ENCODE measurements around the gene TMEM119.

DNA sequence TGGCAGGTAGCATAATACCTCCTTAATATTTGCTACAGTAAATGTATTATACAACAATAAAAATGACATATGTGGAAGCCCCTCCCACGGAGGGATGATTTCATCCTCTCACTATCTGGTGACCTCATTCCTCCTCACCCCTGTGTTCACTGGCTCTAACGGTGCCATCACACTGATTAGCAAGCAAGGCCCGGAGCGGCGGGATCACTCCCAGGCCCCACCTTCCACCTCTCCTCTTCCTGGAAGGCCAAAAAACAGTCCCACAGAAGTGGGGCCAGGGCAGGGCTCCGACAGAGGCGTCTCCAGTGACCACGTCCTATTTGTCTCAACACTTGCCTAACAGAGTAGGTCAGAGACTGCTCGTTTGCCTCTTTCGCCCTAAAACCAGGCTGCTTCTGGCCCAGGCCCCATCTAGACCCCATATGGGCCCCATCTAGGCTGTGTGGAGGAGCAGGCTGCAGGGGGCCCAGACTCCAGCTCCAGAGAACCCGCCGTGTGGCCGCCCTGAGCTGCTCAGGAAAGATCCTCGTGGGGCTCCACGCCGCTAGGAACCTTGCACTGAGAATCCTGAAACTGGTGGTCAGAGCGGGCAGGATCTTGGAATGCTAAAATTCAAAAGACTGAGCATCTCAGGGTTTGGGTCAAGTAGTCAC is 32.1 kb upstream of the TMEM119 start:
- TF ChIP-seq, protein P1, sequence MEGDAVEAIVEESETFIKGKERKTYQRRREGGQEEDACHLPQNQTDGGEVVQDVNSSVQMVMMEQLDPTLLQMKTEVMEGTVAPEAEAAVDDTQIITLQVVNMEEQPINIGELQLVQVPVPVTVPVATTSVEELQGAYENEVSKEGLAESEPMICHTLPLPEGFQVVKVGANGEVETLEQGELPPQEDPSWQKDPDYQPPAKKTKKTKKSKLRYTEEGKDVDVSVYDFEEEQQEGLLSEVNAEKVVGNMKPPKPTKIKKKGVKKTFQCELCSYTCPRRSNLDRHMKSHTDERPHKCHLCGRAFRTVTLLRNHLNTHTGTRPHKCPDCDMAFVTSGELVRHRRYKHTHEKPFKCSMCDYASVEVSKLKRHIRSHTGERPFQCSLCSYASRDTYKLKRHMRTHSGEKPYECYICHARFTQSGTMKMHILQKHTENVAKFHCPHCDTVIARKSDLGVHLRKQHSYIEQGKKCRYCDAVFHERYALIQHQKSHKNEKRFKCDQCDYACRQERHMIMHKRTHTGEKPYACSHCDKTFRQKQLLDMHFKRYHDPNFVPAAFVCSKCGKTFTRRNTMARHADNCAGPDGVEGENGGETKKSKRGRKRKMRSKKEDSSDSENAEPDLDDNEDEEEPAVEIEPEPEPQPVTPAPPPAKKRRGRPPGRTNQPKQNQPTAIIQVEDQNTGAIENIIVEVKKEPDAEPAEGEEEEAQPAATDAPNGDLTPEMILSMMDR (IDR thresholded peaks at IDR 0.05): no peak
- no peak for TF ChIP-seq POLR2AphosphoS5 (IDR thresholded peaks at IDR 0.05; ENCODE audit: low read depth, low read length)
- TF ChIP-seq, protein P2, sequence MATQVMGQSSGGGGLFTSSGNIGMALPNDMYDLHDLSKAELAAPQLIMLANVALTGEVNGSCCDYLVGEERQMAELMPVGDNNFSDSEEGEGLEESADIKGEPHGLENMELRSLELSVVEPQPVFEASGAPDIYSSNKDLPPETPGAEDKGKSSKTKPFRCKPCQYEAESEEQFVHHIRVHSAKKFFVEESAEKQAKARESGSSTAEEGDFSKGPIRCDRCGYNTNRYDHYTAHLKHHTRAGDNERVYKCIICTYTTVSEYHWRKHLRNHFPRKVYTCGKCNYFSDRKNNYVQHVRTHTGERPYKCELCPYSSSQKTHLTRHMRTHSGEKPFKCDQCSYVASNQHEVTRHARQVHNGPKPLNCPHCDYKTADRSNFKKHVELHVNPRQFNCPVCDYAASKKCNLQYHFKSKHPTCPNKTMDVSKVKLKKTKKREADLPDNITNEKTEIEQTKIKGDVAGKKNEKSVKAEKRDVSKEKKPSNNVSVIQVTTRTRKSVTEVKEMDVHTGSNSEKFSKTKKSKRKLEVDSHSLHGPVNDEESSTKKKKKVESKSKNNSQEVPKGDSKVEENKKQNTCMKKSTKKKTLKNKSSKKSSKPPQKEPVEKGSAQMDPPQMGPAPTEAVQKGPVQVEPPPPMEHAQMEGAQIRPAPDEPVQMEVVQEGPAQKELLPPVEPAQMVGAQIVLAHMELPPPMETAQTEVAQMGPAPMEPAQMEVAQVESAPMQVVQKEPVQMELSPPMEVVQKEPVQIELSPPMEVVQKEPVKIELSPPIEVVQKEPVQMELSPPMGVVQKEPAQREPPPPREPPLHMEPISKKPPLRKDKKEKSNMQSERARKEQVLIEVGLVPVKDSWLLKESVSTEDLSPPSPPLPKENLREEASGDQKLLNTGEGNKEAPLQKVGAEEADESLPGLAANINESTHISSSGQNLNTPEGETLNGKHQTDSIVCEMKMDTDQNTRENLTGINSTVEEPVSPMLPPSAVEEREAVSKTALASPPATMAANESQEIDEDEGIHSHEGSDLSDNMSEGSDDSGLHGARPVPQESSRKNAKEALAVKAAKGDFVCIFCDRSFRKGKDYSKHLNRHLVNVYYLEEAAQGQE (IDR thresholded peaks at IDR 0.05; ENCODE audit: insufficient read depth in 1 of 2, low read depth in 2 of 2, low read length in 1 of 2): no peak
- TF ChIP-seq TCF7L2 (IDR thresholded peaks at IDR 0.05; ENCODE audit: low read depth, low read length): no peak

Data from Panc1 (cell line).